GM12873 (cell line): ENCODE data around the gene TICAM2.
A peak's percentile ranks its signal among the peaks of the same experiment; 100 is the strongest.

Source experiments
- TF ChIP-seq, protein P1 (sequence below): IDR thresholded peaks from 2 replicates; pipeline ENCODE4 v1.5.1; 2012; ENCODE audit warnings: low read depth, mild to moderate bottlenecking, moderate library complexity, low read length, control low read depth; ENCODE audit not compliant: insufficient read depth; ENCODE audit errors: missing control alignments

TICAM2 gene

DNA sequence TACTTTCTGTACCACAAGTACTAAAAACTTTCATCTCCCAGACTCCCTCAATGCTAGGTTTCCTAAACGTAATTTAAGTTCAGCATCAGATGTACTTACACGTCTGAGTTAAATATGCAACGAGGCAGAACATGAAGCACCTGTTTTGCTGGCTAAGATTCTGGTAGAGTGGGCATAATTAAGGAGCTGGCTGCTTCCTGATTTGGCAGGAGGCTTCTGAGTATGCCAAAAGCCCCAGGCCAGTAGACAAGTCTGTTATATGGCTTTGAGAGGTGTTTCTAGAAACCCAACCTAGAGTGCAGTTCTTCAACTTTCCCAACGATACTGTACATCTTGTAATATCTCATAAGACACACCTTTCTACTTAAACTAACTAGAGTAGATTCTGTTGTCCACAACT is 13.6 kb downstream of the TICAM2 start:
- TF ChIP-seq, protein P1, sequence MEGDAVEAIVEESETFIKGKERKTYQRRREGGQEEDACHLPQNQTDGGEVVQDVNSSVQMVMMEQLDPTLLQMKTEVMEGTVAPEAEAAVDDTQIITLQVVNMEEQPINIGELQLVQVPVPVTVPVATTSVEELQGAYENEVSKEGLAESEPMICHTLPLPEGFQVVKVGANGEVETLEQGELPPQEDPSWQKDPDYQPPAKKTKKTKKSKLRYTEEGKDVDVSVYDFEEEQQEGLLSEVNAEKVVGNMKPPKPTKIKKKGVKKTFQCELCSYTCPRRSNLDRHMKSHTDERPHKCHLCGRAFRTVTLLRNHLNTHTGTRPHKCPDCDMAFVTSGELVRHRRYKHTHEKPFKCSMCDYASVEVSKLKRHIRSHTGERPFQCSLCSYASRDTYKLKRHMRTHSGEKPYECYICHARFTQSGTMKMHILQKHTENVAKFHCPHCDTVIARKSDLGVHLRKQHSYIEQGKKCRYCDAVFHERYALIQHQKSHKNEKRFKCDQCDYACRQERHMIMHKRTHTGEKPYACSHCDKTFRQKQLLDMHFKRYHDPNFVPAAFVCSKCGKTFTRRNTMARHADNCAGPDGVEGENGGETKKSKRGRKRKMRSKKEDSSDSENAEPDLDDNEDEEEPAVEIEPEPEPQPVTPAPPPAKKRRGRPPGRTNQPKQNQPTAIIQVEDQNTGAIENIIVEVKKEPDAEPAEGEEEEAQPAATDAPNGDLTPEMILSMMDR = no peak

DNA sequence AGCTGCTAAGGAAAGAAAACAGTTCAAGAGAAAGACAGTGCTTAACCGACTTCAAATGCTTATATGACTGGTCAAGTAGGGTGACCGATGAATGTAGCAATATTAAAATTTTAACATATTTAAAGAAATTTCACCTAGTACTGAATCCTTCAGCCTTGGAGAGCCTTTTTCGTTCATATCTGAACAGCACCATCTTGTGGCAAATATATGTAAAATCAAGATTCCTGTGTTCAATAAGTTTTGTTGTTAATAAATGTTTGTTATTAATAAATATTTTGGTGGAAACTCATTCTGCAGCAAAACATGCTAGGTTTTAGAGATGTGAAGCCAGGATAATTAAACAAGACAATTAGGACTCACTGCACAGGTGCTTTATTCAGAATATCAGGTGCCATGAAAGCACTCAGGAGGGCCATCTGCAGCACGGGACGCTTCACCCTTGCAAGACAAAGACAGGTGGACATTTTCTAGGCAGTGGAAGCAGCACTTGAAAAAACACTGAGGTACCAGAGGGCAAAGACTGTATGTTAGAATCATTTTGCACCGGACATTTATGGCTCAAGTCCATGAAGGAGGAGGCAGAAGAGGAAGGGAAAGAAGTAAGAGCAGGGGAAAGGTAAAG is 15.6 kb downstream of the TICAM2 start:
- TF ChIP-seq, protein P1 = peak; percentile 34

DNA sequence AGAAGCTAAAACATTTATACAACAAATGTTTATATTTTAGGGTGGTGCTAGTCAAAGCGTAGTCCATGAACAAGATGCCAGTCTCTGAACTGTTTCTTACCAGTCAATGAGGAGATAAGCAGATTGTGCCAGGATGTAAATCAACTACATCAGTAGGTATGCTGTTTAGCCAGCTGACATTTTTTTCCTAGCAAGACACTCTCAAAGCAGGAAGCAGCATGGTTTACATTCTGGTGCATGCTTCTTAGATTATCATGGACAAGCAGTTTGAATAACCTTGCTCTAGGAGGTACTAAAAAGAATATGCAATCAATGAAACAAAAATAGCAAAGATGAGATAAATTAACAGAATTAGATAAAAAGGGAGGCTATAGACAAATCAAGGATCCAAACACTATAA is 17.0 kb downstream of the TICAM2 start:
- TF ChIP-seq, protein P1 = no peak

- TF ChIP-seq, protein P1 = no peak
Observed at GRCh38 chr5:115584501-115584900, 17.8 kb downstream of the TICAM2 start.

DNA sequence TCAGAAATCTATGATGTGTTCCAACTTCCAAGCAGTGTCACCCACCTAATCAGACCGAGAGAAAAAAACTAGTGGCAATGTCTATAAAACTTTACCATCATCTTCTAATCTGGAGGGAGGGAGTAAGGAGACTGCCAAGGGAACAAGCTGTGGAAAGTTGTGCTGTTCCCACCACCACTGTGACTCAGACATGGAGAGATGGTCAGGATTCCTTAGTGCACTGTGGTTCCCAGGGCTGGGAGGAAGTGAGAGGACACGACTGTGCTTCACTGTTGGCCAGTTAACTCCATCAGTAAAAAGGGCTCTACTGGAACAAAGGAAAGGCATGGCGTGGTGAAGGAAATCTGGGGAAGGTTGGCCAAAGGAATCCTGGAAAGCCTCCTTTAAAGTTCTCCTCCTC is 18.8 kb downstream of the TICAM2 start:
- TF ChIP-seq, protein P1 = no peak

GRCh38 chr5:115580941-115581340 is 21.3 kb downstream of the TICAM2 start:
- TF ChIP-seq, protein P1 = no peak

- TF ChIP-seq, protein P1 = no peak
Observed at GRCh38 chr5:115579747-115580173, 22.5 kb downstream of the TICAM2 start.
